Esophagus squamous epithelium (tissue), 4 donors: ENCODE data around the gene CTNND2.

Source experiments
- POLR2A ChIP-seq, 4 donors: fragments of 450-650 bp; IDR thresholded peaks; one replicate each; pipeline ENCODE4 v1.6.1; 2017; ENCODE audit warnings: antibody characterized with exemption in 4 of 4, mild to moderate bottlenecking in 4 of 4, moderate library complexity in 3 of 4
- TF ChIP-seq, protein P1 (sequence below), 6 experiments: fragments of 450-650 bp in 4 of 6; fragments of 200-600 bp in 2 of 6; sonication (generic) in 2 of 6; IDR thresholded peaks; one replicate each; pipeline ENCODE4 v1.5.1; 2016 to 2019; ENCODE audit warnings: antibody characterized with exemption in 6 of 6, mild to moderate bottlenecking in 4 of 6, moderate library complexity in 4 of 6

DNA sequence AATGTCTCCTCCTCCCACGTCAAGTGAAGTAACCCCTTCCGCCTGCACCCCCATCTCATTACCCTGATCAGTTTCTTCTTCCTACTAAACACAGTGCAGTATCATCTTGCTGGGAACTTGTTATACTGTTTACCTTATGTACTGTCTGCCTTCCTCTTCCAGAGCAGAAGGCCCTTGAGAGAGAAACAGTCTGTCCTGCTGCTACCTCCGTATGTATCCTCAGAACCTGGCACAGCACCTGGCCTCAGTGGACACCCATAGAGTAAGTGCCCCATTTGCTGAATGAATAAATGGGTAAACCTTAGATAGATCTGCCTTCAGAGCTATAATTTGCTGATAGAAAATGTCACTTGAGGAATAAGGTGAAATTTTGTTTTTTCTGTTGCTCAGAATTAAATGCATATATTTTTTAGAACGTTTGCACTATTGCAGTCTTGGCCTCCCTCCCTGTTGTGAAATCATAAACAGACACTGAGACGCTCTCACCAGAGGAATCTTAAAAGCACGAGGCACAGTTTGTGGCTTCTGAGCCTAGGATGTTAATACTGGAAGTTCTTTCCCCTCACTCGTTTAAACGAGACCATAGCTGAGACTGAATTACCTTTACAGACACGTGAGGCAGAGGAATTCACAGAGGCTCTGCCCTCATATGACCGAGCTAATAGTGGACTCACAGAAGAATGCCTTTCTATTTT is 920.1 kb downstream of the CTNND2 start:
- TF ChIP-seq, protein P1, sequence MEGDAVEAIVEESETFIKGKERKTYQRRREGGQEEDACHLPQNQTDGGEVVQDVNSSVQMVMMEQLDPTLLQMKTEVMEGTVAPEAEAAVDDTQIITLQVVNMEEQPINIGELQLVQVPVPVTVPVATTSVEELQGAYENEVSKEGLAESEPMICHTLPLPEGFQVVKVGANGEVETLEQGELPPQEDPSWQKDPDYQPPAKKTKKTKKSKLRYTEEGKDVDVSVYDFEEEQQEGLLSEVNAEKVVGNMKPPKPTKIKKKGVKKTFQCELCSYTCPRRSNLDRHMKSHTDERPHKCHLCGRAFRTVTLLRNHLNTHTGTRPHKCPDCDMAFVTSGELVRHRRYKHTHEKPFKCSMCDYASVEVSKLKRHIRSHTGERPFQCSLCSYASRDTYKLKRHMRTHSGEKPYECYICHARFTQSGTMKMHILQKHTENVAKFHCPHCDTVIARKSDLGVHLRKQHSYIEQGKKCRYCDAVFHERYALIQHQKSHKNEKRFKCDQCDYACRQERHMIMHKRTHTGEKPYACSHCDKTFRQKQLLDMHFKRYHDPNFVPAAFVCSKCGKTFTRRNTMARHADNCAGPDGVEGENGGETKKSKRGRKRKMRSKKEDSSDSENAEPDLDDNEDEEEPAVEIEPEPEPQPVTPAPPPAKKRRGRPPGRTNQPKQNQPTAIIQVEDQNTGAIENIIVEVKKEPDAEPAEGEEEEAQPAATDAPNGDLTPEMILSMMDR (IDR thresholded peaks at IDR 0.05) = no peak
- no peak for TF ChIP-seq POLR2A (IDR thresholded peaks at IDR 0.05)
